Urinary bladder (tissue), 4 donors: ENCODE measurements around the gene VSIG4. TPM values are rescaled to one million over a fixed set of nuclear protein-coding genes. Genes with fewer than 3 reads are reported as not detected.
"Not testable (repeated sequence)": the region's sequence is repeated elsewhere in the genome, so short reads cannot be mapped to it uniquely, and the experiment has no call there.

Experiments
- DNase-seq: peaks from one replicate; pipeline ENCODE4 v3.0.0-alpha.2; 2015; ENCODE audit errors: extremely low spot score
- H3K27ac ChIP-seq: one replicate; pipeline ENCODE4 v1.5.1; 2013; ENCODE audit warnings: low read depth, mild to moderate bottlenecking, moderate library complexity
- H3K36me3 ChIP-seq: one replicate; pipeline ENCODE4 v1.6.1; 2013; ENCODE audit warnings: mild to moderate bottlenecking, moderate library complexity; ENCODE audit not compliant: insufficient read depth
- H3K4me1 ChIP-seq: one replicate; pipeline ENCODE4 v1.6.1; 2013; ENCODE audit warnings: mild to moderate bottlenecking, moderate library complexity; ENCODE audit not compliant: insufficient read depth
- H3K4me3 ChIP-seq: one replicate; pipeline ENCODE4 v1.5.1; 2013; ENCODE audit warnings: low read depth, low read length
- WGBS: extraction: QIAGEN DNeasy Blood & Tissue Kit; methylation state at CpG from one replicate; pipeline ENCODE4 v1.1.7; 2013; 5-methylcytosine and 5-hydroxymethylcytosine counted together
- polyA plus RNA-seq: library from polyadenylated mRNA; stranded (reverse); fragments of 200-250 nt; gene quantifications from one replicate; pipeline ENCODE4 v1.2.3, GENCODE V29; 2013
- total RNA-seq: library from RNA; depleted of rRNA; stranded (reverse); fragments of >200 nt; gene quantifications from one replicate; pipeline ENCODE4 v1.2.3, GENCODE V29; 2014
- donor health status: healthy with polysubstance abuse.
- donor health status: healthy.

Gene VSIG4
- total RNA-seq (22.4 TPM), polyA plus RNA-seq (110 TPM)

- H3K4me3 ChIP-seq: no peak within 1 kb of the TSS
- 98% methylated on average over 2 of the region's 2 CpGs for WGBS
- H3K36me3 ChIP-seq: no peaks in the 10 kb centered on the region
- no peak for DNase-seq
- no peaks in the 10 kb centered on the region for H3K4me1 ChIP-seq
- no peak within 1 kb of the TSS for H3K27ac ChIP-seq
Observed at GRCh38 chrX:66039944-66040343, at the start of gene VSIG4. Gene VSIG4 (minus strand): TSS chrX:66040080. CDS start chrX:66039998, 82 bp downstream.

DNA sequence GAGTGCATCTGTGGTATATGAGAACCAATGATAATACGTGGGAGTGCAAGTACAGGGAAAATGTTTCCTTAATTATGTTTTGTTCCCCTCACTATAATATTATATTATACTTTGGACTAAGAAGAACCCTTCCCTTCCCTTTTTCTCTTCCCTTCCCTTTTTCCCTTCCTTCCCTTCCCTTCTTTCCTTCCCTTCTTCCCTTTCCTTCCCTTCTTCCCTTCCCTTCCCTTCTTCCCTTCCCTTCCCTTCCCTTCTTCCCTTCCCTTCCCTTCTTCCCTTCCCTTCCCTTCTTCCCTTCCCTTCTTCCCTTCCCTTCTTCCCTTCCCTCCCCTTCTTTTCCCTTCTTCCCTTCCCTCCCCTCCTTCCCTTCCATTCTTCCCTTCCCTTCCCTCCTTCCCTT, 36.9 kb upstream of the VSIG4 start:
- Histone ChIP-seq H3K4me3 (no peak overlapping the region), H3K36me3 (no peaks in the 10 kb centered on the region), H3K27ac (no peak overlapping the region), H3K4me1 (no peaks in the 10 kb centered on the region)
- no peak for DNase-seq
- WGBS: 79% methylated on average over 1 of the region's 1 CpG

- Histone ChIP-seq H3K36me3 (no peaks in the 10 kb centered on the region), H3K4me3 (no peak overlapping the region), H3K27ac (no peak overlapping the region), H3K4me1 (no peaks in the 10 kb centered on the region)
- WGBS: 77% methylated on average over 24 of the region's 24 CpGs
- DNase-seq: no peak
Observed at GRCh38 chrX:66074920-66075879, 35.3 kb upstream of the VSIG4 start.

- no peak for DNase-seq
- no peak overlapping the region for H3K27ac ChIP-seq
- H3K36me3 ChIP-seq: no peaks in the 10 kb centered on the region
- H3K4me3 ChIP-seq: no peak overlapping the region
- 70% methylated on average over 1 of the region's 1 CpG for WGBS
- no peaks in the 10 kb centered on the region for H3K4me1 ChIP-seq
Observed at GRCh38 chrX:66071126-66071525, 31.2 kb upstream of the VSIG4 start.

DNA sequence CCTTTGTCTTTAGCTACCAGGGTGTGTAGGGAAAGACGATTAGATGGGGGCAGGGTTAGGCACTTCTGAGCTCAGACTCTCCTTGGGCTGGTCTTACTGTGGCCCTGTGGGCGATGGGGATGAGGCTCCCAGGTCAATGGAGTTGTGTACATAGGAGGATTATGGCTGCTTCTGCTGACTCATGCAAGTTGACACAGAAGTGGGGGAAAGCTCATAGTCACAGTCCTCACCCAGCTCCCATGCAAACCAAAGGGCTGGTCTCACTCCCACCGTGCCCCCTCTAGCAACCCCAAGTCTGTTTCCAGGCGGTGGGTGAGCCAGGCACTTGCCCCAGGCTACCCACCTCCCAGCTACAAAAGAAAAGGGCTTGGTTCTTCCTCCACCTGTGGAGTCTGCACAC, 24.4 kb upstream of the VSIG4 start:
- no peak for DNase-seq
- Histone ChIP-seq H3K27ac (no peak overlapping the region), H3K4me3 (no peak overlapping the region), H3K36me3 (no peaks in the 10 kb centered on the region), H3K4me1 (no peaks in the 10 kb centered on the region)
- WGBS: 92% methylated on average over 4 of the region's 4 CpGs

- not testable (repeated sequence) for DNase-seq, H3K27ac ChIP-seq
Observed at GRCh38 chrX:66057019-66057418, 17.1 kb upstream of the VSIG4 start.

GRCh38 chrX:66054978-66055377, 15.1 kb upstream of the VSIG4 start:
- Histone ChIP-seq H3K4me1 (no peaks in the 10 kb centered on the region), H3K36me3 (no peaks in the 10 kb centered on the region), H3K27ac (no peak overlapping the region), H3K4me3 (no peak overlapping the region)
- 87% methylated on average over 4 of the region's 4 CpGs for WGBS
- no peak for DNase-seq

More at GRCh38 chrX:66057019-66057418, 17.1 kb upstream of the VSIG4 start:
- 73% methylated on average over 5 of the region's 5 CpGs for WGBS
- H3K4me3 ChIP-seq, H3K36me3 ChIP-seq, H3K4me1 ChIP-seq: not testable (repeated sequence)

GRCh38 chrX:66053414-66053813, 13.5 kb upstream of the VSIG4 start:
- WGBS: 63% methylated on average over 1 of the region's 1 CpG
- H3K36me3 ChIP-seq: no peaks in the 10 kb centered on the region
- no peaks in the 10 kb centered on the region for H3K4me1 ChIP-seq
- no peak for DNase-seq
- H3K4me3 ChIP-seq: no peak overlapping the region
- no peak overlapping the region for H3K27ac ChIP-seq

- no peak for DNase-seq
- 83% methylated on average over 3 of the region's 3 CpGs for WGBS
- no peaks in the 10 kb centered on the region for H3K36me3 ChIP-seq
- no peak overlapping the region for H3K27ac ChIP-seq
- no peaks in the 10 kb centered on the region for H3K4me1 ChIP-seq
- H3K4me3 ChIP-seq: no peak overlapping the region
Observed at GRCh38 chrX:66051980-66052379, 12.1 kb upstream of the VSIG4 start.

DNA sequence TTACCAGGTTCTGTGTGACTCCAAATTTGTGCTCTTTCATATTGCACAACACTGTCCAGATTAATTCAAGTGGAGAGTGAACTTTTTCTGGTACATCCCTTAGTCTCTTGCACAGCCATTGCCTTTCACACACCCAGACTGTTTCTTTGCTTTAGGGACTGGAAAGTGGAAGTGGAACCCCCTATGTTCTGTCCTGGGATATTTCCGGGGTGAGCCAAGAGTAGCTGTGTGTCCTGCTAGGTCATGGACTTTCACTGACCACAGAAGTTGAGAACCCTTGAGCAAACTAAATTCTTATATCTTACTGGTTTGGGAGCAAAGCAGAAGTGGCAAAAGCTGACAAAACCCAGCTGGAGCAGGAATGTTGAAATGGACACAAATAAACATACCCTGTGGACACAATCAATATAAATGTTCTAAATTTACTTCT, 10.3 kb upstream of the VSIG4 start:
- WGBS: 60% methylated on average over 1 of the region's 1 CpG
- no peak for DNase-seq
- no peaks in the 10 kb centered on the region for H3K4me1 ChIP-seq
- no peak overlapping the region for H3K27ac ChIP-seq
- H3K36me3 ChIP-seq: no peaks in the 10 kb centered on the region
- H3K4me3 ChIP-seq: no peak overlapping the region

DNA sequence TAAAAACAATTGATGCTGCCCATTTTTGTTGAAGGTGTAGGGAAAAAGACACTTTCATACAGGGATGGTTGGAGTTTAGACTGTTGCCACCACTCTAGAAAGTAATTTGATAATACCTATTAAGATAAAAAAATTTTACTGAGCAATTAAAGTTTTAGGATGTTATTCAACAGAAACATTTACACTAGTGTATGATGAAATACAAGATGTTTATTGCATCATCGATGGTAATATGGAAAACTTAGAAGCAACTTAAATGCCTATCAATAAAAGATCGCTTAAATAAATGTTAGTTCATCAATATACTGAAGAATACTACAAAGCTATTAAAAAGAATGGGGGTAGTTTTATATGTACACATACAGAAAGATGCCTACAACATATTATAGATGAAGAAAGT, 9.2 kb upstream of the VSIG4 start:
- Histone ChIP-seq H3K4me3 (no peak overlapping the region), H3K4me1 (no peaks in the 10 kb centered on the region), H3K27ac (no peak overlapping the region), H3K36me3 (no peaks in the 10 kb centered on the region)
- 92% methylated on average over 2 of the region's 2 CpGs for WGBS
- DNase-seq: no peak

DNA sequence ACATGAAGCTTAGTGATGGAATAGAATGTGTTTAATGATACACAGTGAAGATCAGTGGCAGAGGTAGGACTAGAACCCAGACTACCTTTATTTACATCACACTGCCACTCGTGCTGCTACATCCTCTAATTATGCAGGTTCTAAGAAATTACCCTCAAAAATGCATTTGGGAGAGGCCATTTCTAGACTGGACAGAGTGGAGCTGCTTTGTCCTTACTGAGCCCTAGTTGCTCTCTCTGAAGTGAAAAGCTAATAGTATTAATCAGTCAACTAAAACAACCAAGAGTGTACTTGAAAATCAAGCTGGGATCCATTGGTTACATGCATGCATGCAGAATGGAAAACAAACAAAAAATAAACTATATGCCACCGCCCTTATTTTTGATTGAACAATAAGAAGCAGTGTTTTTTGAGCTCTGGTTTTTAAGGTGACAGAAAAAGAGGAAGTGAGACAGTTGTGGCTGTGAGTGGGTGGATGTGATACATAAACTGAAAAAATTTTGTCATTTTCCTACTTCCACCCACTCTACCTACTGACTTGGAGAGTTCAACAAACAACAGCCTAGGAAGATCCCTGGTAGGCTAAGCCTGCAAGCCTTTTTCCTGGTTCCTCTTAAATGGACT, 6.8 kb upstream of the VSIG4 start:
- no peak overlapping the region for H3K27ac ChIP-seq
- H3K4me3 ChIP-seq: no peak overlapping the region
- H3K36me3 ChIP-seq: no peaks in the 10 kb centered on the region
- DNase-seq: no peak
- WGBS: 78% methylated on average over 2 of the region's 2 CpGs
- no peaks in the 10 kb centered on the region for H3K4me1 ChIP-seq

- H3K4me1 ChIP-seq: no peaks in the 10 kb centered on the region
- H3K4me3 ChIP-seq: no peak overlapping the region
- DNase-seq: no peak
- H3K27ac ChIP-seq: no peak overlapping the region
- no peaks in the 10 kb centered on the region for H3K36me3 ChIP-seq
Observed at GRCh38 chrX:66045894-66046293, 6.0 kb upstream of the VSIG4 start.

DNA sequence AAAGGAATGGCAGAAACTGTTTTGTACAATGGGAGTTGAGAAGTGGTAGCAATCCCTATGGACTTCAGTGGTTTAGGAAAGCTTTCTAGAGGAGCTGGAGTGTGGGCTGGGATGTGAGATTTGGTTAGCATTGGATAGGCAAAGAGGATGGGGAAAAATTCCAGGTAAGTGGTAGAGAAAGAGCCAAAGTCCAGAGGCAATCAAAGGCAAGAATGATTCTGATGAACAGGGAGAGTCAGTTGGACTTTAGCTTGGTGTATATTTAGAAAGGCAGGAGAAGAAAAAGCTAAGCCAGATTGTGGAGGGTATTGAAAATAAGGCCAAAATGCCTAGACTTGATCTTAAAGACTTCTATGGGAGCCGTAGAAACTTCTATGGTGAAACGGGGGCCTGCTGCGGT, 3.7 kb upstream of the VSIG4 start:
- Histone ChIP-seq H3K27ac (no peak overlapping the region), H3K4me3 (no peak overlapping the region), H3K4me1 (no peaks in the 10 kb centered on the region), H3K36me3 (no peaks in the 10 kb centered on the region)
- 94% methylated on average over 3 of the region's 3 CpGs for WGBS
- no peak for DNase-seq
